Measurements from ENCODE around the gene RBMS2. TPM values are rescaled to one million over a fixed set of nuclear protein-coding genes. Genes with fewer than 3 reads are reported as not detected.

The RBMS2 gene
- 8.5 and 11.4 TPM in 2 replicates for total RNA-seq
- 13.1 and 14.6 TPM in 2 replicates for polyA plus RNA-seq

GRCh38 chr12:56521590-56522371 is at the start of gene RBMS2:
TSS of gene RBMS2 (plus strand) at chr12:56521820. CDS start at chr12:56522024, 204 bp downstream.
- Histone ChIP-seq H3K27me3 (no peaks in the 10 kb centered on the region), H3K36me3 (no peaks in the 10 kb centered on the region), H3K4me3 (peak within 1 kb of the TSS; percentile 74), H3K9me3 (ENCODE audit: low read depth) (no peaks in the 10 kb centered on the region), H3K4me1 (ENCODE audit: low read depth) (peaks cover 14% of the 10 kb centered on the region), H3K27ac (peak within 1 kb of the TSS; percentile 88)
- TF ChIP-seq CTCF (IDR thresholded peaks at IDR 0.05; ENCODE audit: low read depth, low read length) = no peak
- DNase-seq (ENCODE audit: low read depth in 1 of 2, low spot score in 1 of 2) = peak; percentile 91 to 96

GRCh38 chr12:56474389-56474788 is 47.2 kb upstream of the RBMS2 start:
- Histone ChIP-seq H3K9me3 (ENCODE audit: low read depth) (no peaks in the 10 kb centered on the region), H3K4me1 (ENCODE audit: low read depth) (no peaks in the 10 kb centered on the region), H3K27me3 (no peaks in the 10 kb centered on the region), H3K4me3 (no peak overlapping the region), H3K36me3 (no peaks in the 10 kb centered on the region), H3K27ac (no peak overlapping the region)
- TF ChIP-seq CTCF (IDR thresholded peaks at IDR 0.05; ENCODE audit: low read depth, low read length) = no peak
- no peak for DNase-seq (ENCODE audit: low read depth in 1 of 2, low spot score in 1 of 2)

- no peak for DNase-seq (ENCODE audit: low read depth in 1 of 2, low spot score in 1 of 2)
- no peaks in the 10 kb centered on the region for H3K36me3 ChIP-seq
- no peak overlapping the region for H3K4me3 ChIP-seq
- no peaks in the 10 kb centered on the region for H3K9me3 ChIP-seq (ENCODE audit: low read depth)
- no peak overlapping the region for H3K27ac ChIP-seq
- no peaks in the 10 kb centered on the region for H3K27me3 ChIP-seq
- no peaks in the 10 kb centered on the region for H3K4me1 ChIP-seq (ENCODE audit: low read depth)
- TF ChIP-seq CTCF (IDR thresholded peaks at IDR 0.05; ENCODE audit: low read depth, low read length) = no peak
Observed at GRCh38 chr12:56476143-56476542, 45.5 kb upstream of the RBMS2 start.

GRCh38 chr12:56476972-56477432 is 44.6 kb upstream of the RBMS2 start:
- no peaks in the 10 kb centered on the region for H3K36me3 ChIP-seq
- no peak for TF ChIP-seq CTCF (IDR thresholded peaks at IDR 0.05; ENCODE audit: low read depth, low read length)
- no peak for DNase-seq (ENCODE audit: low read depth in 1 of 2, low spot score in 1 of 2)

GRCh38 chr12:56477521-56478225 is 43.9 kb upstream of the RBMS2 start:
- Histone ChIP-seq H3K27me3 (no peaks in the 10 kb centered on the region), H3K27ac (no peak overlapping the region), H3K4me3 (no peak overlapping the region), H3K36me3 (no peaks in the 10 kb centered on the region), H3K4me1 (ENCODE audit: low read depth) (no peaks in the 10 kb centered on the region), H3K9me3 (ENCODE audit: low read depth) (no peaks in the 10 kb centered on the region)
- no peak for TF ChIP-seq CTCF (IDR thresholded peaks at IDR 0.05; ENCODE audit: low read depth, low read length)
- no peak for DNase-seq (ENCODE audit: low read depth in 1 of 2, low spot score in 1 of 2)

More at GRCh38 chr12:56476972-56477432, 44.6 kb upstream of the RBMS2 start:
- Histone ChIP-seq H3K4me1 (ENCODE audit: low read depth) (no peaks in the 10 kb centered on the region), H3K27ac (no peak overlapping the region), H3K9me3 (ENCODE audit: low read depth) (no peaks in the 10 kb centered on the region), H3K27me3 (no peaks in the 10 kb centered on the region), H3K4me3 (no peak overlapping the region)
